ENCODE measurements around the gene ANKRD55. TPM values are rescaled to one million over a fixed set of nuclear protein-coding genes. Genes with fewer than 3 reads are reported as not detected.
"Not testable (repeated sequence)": the region's sequence is repeated elsewhere in the genome, so short reads cannot be mapped to it uniquely, and the experiment has no call there.

ANKRD55 gene
- total RNA-seq, 2 experiments from 2014 or later, result 0.19 to 0.71 TPM

GRCh38 chr5:56129288-56129687 lies 103.8 kb downstream of the ANKRD55 start:
- DNase-seq (no peak), ATAC-seq (ENCODE audit: low read depth) (no peak)
- Mint-ChIP-seq H3K27me3 (no peaks in the 10 kb centered on the region), H3K4me3 (no peak overlapping the region), H3K4me1 (peaks cover 26% of the 10 kb centered on the region), H3K36me3 (peaks cover 2% of the 10 kb centered on the region), H3K27ac (no peak overlapping the region), H3K9me3 (peaks cover 13% of the 10 kb centered on the region)
- POLR2A ChIA-PET, result no interaction called here

GRCh38 chr5:56128113-56128512 lies 105.0 kb downstream of the ANKRD55 start:
- H3K9me3 Mint-ChIP-seq, result peaks cover 13% of the 10 kb centered on the region
- ATAC-seq (ENCODE audit: low read depth), result peak; percentile 77
- H3K36me3 Mint-ChIP-seq, result peaks cover 2% of the 10 kb centered on the region
- H3K4me3 Mint-ChIP-seq, result peak overlapping the region; percentile 34
- peak overlapping the region; percentile 39 for H3K27ac Mint-ChIP-seq
- POLR2A ChIA-PET, result no interaction called here
- DNase-seq, result no peak
- no peaks in the 10 kb centered on the region for H3K27me3 Mint-ChIP-seq
- peaks cover 24% of the 10 kb centered on the region for H3K4me1 Mint-ChIP-seq

GRCh38 chr5:56126487-56127179 lies 106.5 kb downstream of the ANKRD55 start:
- H3K4me1 Mint-ChIP-seq, result peaks cover 24% of the 10 kb centered on the region
- H3K27me3 Mint-ChIP-seq, result no peaks in the 10 kb centered on the region
- DNase-seq (no peak), ATAC-seq (ENCODE audit: low read depth) (peak; percentile 46)
- peak overlapping the region; percentile 77 for H3K27ac Mint-ChIP-seq
- H3K9me3 Mint-ChIP-seq, result peaks cover 14% of the 10 kb centered on the region
- peak overlapping the region; percentile 58 for H3K4me3 Mint-ChIP-seq
- POLR2A ChIA-PET, result interaction anchor here (0.7 to 1.8 kb wide), 4 partner anchors 10 to 132 kb away, joined by 3 read pairs; partner anchors contain the start of gene IL6ST
- H3K36me3 Mint-ChIP-seq, result peaks cover 2% of the 10 kb centered on the region

GRCh38 chr5:56123531-56124243 lies 109.4 kb downstream of the ANKRD55 start:
- no peaks in the 10 kb centered on the region for H3K36me3 Mint-ChIP-seq
- no peak overlapping the region for H3K4me3 Mint-ChIP-seq
- DNase-seq, result no peak
- H3K9me3 Mint-ChIP-seq, result peaks cover 4% of the 10 kb centered on the region
- H3K4me1 Mint-ChIP-seq, result peaks cover 24% of the 10 kb centered on the region
- ATAC-seq (ENCODE audit: low read depth), result no peak
- no peaks in the 10 kb centered on the region for H3K27me3 Mint-ChIP-seq
- no peak overlapping the region for H3K27ac Mint-ChIP-seq
- POLR2A ChIA-PET, result no interaction called here

GRCh38 chr5:56122360-56122985 lies 110.7 kb downstream of the ANKRD55 start:
- ATAC-seq (ENCODE audit: low read depth); POLR2A ChIA-PET; H3K27me3 Mint-ChIP-seq; H3K36me3 Mint-ChIP-seq; H3K4me3 Mint-ChIP-seq; DNase-seq; H3K9me3 Mint-ChIP-seq; H3K27ac Mint-ChIP-seq: not testable (repeated sequence)
- H3K4me1 Mint-ChIP-seq, result peaks cover 14% of the 10 kb centered on the region

GRCh38 chr5:56119050-56119449 lies 114.1 kb downstream of the ANKRD55 start:
- DNase-seq (no peak), ATAC-seq (ENCODE audit: low read depth) (no peak)
- Mint-ChIP-seq H3K4me1 (peaks cover 5% of the 10 kb centered on the region), H3K4me3 (no peak overlapping the region), H3K27ac (no peak overlapping the region), H3K36me3 (no peaks in the 10 kb centered on the region), H3K9me3 (peaks cover 4% of the 10 kb centered on the region), H3K27me3 (no peaks in the 10 kb centered on the region)
- POLR2A ChIA-PET, result no interaction called here

- no peak for ATAC-seq (ENCODE audit: low read depth)
- H3K36me3 Mint-ChIP-seq, result peaks cover 2% of the 10 kb centered on the region
- peaks cover 3% of the 10 kb centered on the region for H3K9me3 Mint-ChIP-seq
- no peak overlapping the region for H3K27ac Mint-ChIP-seq
- POLR2A ChIA-PET, result interaction anchor here (1.1 kb wide), 1 partner anchor 10 kb away, joined by 3 read pairs; no protein-coding TSS in a partner anchor
- H3K4me1 Mint-ChIP-seq, result peaks cover 5% of the 10 kb centered on the region
- H3K27me3 Mint-ChIP-seq, result no peaks in the 10 kb centered on the region
- H3K4me3 Mint-ChIP-seq, result peak overlapping the region; percentile 10
- DNase-seq, result no peak
Measured at GRCh38 chr5:56116599-56117141, 116.5 kb downstream of the ANKRD55 start.

GRCh38 chr5:56115589-56115988 lies 117.5 kb downstream of the ANKRD55 start:
- POLR2A ChIA-PET, result no interaction called here
- no peak overlapping the region for H3K4me3 Mint-ChIP-seq
- H3K36me3 Mint-ChIP-seq, result peaks cover 2% of the 10 kb centered on the region
- ATAC-seq (ENCODE audit: low read depth) (no peak), DNase-seq (no peak)
- no peak overlapping the region for H3K27ac Mint-ChIP-seq
- no peaks in the 10 kb centered on the region for H3K27me3 Mint-ChIP-seq
- peaks cover 8% of the 10 kb centered on the region for H3K4me1 Mint-ChIP-seq
- no peaks in the 10 kb centered on the region for H3K9me3 Mint-ChIP-seq

GRCh38 chr5:56112526-56113121 lies 120.5 kb downstream of the ANKRD55 start:
- ATAC-seq (ENCODE audit: low read depth) (no peak), DNase-seq (no peak)
- no peaks in the 10 kb centered on the region for H3K27me3 Mint-ChIP-seq
- H3K36me3 Mint-ChIP-seq, result peaks cover 2% of the 10 kb centered on the region
- no peaks in the 10 kb centered on the region for H3K9me3 Mint-ChIP-seq
- POLR2A ChIA-PET, result interaction anchor here (0.6 kb wide), 1 partner anchor 18 kb away, joined by 4 read pairs; no protein-coding TSS in a partner anchor
- no peak overlapping the region for H3K27ac Mint-ChIP-seq
- peaks cover 10% of the 10 kb centered on the region for H3K4me1 Mint-ChIP-seq
- no peak overlapping the region for H3K4me3 Mint-ChIP-seq

- POLR2A ChIA-PET, result no interaction called here
- ATAC-seq (ENCODE audit: low read depth) (no peak), DNase-seq (no peak)
- H3K27me3 Mint-ChIP-seq, result no peaks in the 10 kb centered on the region
- H3K4me3 Mint-ChIP-seq, result no peak overlapping the region
- no peak overlapping the region for H3K27ac Mint-ChIP-seq
- H3K36me3 Mint-ChIP-seq, result peaks cover 2% of the 10 kb centered on the region
- H3K4me1 Mint-ChIP-seq, result peaks cover 11% of the 10 kb centered on the region
- no peaks in the 10 kb centered on the region for H3K9me3 Mint-ChIP-seq
Measured at GRCh38 chr5:56111404-56111781, 121.7 kb downstream of the ANKRD55 start.

GRCh38 chr5:56110646-56111403 lies 122.3 kb downstream of the ANKRD55 start:
- POLR2A ChIA-PET, result no interaction called here
- Mint-ChIP-seq H3K4me1 (peaks cover 15% of the 10 kb centered on the region), H3K27me3 (no peaks in the 10 kb centered on the region)

GRCh38 chr5:56108246-56108645 lies 124.9 kb downstream of the ANKRD55 start:
- no peak for DNase-seq
- POLR2A ChIA-PET, result interaction anchor here (1.4 kb wide), 1 partner anchor 17 kb away, joined by 3 read pairs; no protein-coding TSS in a partner anchor
- Mint-ChIP-seq H3K4me1 (peaks cover 17% of the 10 kb centered on the region), H3K9me3 (no peaks in the 10 kb centered on the region), H3K27me3 (no peaks in the 10 kb centered on the region), H3K27ac (no peak overlapping the region), H3K36me3 (no peaks in the 10 kb centered on the region), H3K4me3 (no peak overlapping the region)
- ATAC-seq (ENCODE audit: low read depth), result no peak

More at GRCh38 chr5:56110646-56111403, 122.3 kb downstream of the ANKRD55 start:
- DNase-seq (no peak), ATAC-seq (ENCODE audit: low read depth) (no peak)
- H3K27ac Mint-ChIP-seq, result no peak overlapping the region
- H3K4me3 Mint-ChIP-seq, result no peak overlapping the region
- peaks cover 2% of the 10 kb centered on the region for H3K36me3 Mint-ChIP-seq
- H3K9me3 Mint-ChIP-seq, result no peaks in the 10 kb centered on the region

Measured in activated naive CD8-positive, alpha-beta T cell treated with anti-CD3 and anti-CD28 coated beads, Interleukin-2, amount 10 ng/mL, durations not matched to agents 7 days and 5 days (primary cell).